Measurements from ENCODE around the gene RAB11A.

The RAB11A gene

DNA sequence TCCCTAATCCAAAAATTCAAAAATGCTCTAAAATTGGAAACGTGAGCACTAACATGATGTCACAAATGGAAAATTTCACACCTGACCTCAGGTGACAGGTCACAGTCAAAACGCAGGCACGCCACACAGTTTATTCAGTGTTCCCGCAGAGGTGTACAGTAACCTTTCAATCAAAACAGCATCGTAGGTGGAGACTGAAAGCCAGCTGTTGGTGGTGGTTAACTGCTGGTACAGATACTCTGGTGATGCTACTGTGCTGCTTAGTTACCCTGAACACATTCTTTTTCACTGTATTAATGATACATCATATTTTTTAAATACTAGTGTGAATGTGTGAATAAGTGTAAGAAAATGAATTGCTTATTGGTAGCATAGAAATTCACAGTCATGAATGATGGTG is 23.8 kb downstream of the RAB11A start:
- TF ChIP-seq CEBPB (IDR thresholded peaks at IDR 0.05) (no peak), YY1 (IDR thresholded peaks at IDR 0.05; ENCODE audit: low read depth) (no peak), ZBTB7A (IDR thresholded peaks at IDR 0.05; ENCODE audit: low read depth) (no peak), FOXM1 (IDR thresholded peaks at IDR 0.05; ENCODE audit: borderline replicate concordance, low read depth) (no peak), REST (IDR thresholded peaks at IDR 0.05; ENCODE audit: low read depth) (no peak), RAD21 (IDR thresholded peaks at IDR 0.05; ENCODE audit: low read depth) (no peak), TEAD4 (IDR thresholded peaks at IDR 0.05) (no peak), TAF1 (IDR thresholded peaks at IDR 0.05; ENCODE audit: low read depth) (no peak), USF1 (IDR thresholded peaks at IDR 0.05) (no peak), CREB1 (IDR thresholded peaks at IDR 0.05; ENCODE audit: low read depth) (no peak), NFIC (IDR thresholded peaks at IDR 0.05) (no peak), EGR1 (IDR thresholded peaks at IDR 0.05) (no peak), EP300 (IDR thresholded peaks at IDR 0.05; ENCODE audit: borderline replicate concordance) (no peak), TCF12 (IDR thresholded peaks at IDR 0.05; ENCODE audit: low read depth) (no peak)
- TF ChIP-seq, protein P1, sequence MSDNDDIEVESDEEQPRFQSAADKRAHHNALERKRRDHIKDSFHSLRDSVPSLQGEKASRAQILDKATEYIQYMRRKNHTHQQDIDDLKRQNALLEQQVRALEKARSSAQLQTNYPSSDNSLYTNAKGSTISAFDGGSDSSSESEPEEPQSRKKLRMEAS (IDR thresholded peaks at IDR 0.05), result no peak

DNA sequence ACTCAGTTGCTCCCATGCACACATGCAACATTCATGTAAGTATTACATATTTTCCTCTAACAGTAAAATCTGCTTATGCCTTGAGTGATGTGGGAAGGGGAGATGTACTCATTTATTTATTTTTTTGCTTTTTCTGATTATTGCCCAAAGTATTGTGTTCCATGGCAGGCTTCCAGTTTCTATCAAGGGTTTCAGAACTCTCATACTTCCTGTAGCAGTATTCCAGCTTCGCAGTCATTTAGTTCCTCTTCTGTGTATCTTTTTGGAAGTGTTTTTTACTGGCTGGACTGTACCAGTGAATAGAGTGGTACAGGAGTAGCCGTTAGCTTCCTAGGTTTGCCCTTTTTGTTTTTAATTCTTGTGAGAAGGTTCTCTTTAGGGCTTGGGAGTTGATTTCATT is 26.9 kb downstream of the RAB11A start:
- no peak for TF ChIP-seq YY1 (IDR thresholded peaks at IDR 0.05; ENCODE audit: low read depth)
- no peak for TF ChIP-seq TEAD4 (IDR thresholded peaks at IDR 0.05)
- TF ChIP-seq EGR1 (IDR thresholded peaks at IDR 0.05), result no peak
- no peak for TF ChIP-seq RAD21 (IDR thresholded peaks at IDR 0.05; ENCODE audit: low read depth)
- TF ChIP-seq USF1 (IDR thresholded peaks at IDR 0.05), result no peak
- no peak for TF ChIP-seq TCF12 (IDR thresholded peaks at IDR 0.05; ENCODE audit: low read depth)
- TF ChIP-seq, protein P1 (IDR thresholded peaks at IDR 0.05), result no peak
- TF ChIP-seq EP300 (IDR thresholded peaks at IDR 0.05; ENCODE audit: borderline replicate concordance), result no peak
- no peak for TF ChIP-seq NFIC (IDR thresholded peaks at IDR 0.05)
- no peak for TF ChIP-seq REST (IDR thresholded peaks at IDR 0.05; ENCODE audit: low read depth)
- TF ChIP-seq CEBPB (IDR thresholded peaks at IDR 0.05), result no peak
- TF ChIP-seq CREB1 (IDR thresholded peaks at IDR 0.05; ENCODE audit: low read depth), result no peak
- no peak for TF ChIP-seq ZBTB7A (IDR thresholded peaks at IDR 0.05; ENCODE audit: low read depth)
- no peak for TF ChIP-seq FOXM1 (IDR thresholded peaks at IDR 0.05; ENCODE audit: borderline replicate concordance, low read depth)
- no peak for TF ChIP-seq TAF1 (IDR thresholded peaks at IDR 0.05; ENCODE audit: low read depth)

DNA sequence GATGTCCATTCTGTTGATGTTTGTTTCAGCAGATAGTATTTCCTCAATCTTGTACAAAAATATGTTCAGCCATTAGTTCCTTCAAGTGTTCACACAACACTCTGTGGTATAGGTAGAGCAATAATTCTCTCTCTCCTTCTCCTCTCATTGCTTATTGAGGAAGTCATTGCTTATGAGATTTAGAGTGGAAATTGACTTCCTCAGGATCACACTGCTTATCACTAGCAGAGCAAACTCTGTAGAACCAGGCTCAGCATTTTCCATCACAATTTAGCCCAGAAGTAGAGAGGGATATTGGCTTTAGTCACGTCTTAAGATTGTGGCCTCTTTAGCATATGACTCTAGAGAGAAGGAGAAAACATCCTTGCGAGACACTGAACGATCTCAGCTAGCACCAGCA is 31.2 kb downstream of the RAB11A start:
- TF ChIP-seq ZBTB7A (IDR thresholded peaks at IDR 0.05; ENCODE audit: low read depth) (no peak), EP300 (IDR thresholded peaks at IDR 0.05; ENCODE audit: borderline replicate concordance) (no peak)

DNA sequence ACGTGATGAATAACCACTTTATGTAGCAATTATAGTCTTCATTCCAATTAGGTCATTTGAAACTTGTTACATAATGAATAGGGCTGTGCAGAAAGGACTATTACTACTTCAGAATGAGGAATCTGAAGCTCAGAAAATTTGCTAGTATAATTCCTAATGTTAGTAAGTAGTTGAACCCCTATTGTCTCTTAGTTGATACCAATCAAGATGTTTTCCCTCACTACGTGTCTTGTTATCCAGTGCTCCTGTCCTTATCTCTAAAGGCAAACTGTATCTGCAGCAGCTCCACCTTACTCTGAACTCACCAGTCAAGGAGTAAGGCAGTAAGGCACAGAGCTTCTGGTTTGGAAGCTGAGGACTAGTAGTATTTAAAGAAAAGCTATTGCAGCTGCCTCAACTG is 32.0 kb downstream of the RAB11A start:
- TF ChIP-seq REST (IDR thresholded peaks at IDR 0.05; ENCODE audit: low read depth) (no peak), CREB1 (IDR thresholded peaks at IDR 0.05; ENCODE audit: low read depth) (no peak), CEBPB (IDR thresholded peaks at IDR 0.05) (no peak), TAF1 (IDR thresholded peaks at IDR 0.05; ENCODE audit: low read depth) (no peak), EGR1 (IDR thresholded peaks at IDR 0.05) (no peak), RAD21 (IDR thresholded peaks at IDR 0.05; ENCODE audit: low read depth) (no peak)

DNA sequence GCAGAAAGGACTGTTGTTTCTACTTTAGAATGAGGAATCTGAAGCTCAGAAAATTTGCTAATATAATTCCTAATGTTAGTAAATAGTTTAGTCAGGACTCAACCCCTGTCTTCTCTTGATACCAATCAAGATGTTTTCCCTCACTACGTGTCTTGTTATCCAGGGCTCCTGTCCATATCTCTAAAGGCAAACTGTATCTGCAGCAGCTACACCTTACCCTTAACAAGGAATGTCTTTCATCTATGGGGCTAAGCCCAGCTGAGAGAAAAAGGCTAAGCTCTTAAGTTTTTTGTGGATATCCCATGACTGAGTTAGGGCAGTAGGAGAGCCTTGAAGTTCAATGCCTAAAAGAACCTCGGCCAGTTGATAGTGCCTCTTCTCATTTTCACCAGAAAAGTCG is 32.5 kb downstream of the RAB11A start:
- TF ChIP-seq FOXM1 (IDR thresholded peaks at IDR 0.05; ENCODE audit: borderline replicate concordance, low read depth) (no peak), CEBPB (IDR thresholded peaks at IDR 0.05) (no peak), YY1 (IDR thresholded peaks at IDR 0.05; ENCODE audit: low read depth) (no peak), TEAD4 (IDR thresholded peaks at IDR 0.05) (no peak), USF1 (IDR thresholded peaks at IDR 0.05) (no peak)
